ENCODE measurements around the gene ARL8A. TPM values are rescaled to one million over a fixed set of nuclear protein-coding genes. Genes with fewer than 3 reads are reported as not detected.

ARL8A gene
- total RNA-seq, 2 experiments from 2014 or later, result 25.1 to 44.6 TPM

DNA sequence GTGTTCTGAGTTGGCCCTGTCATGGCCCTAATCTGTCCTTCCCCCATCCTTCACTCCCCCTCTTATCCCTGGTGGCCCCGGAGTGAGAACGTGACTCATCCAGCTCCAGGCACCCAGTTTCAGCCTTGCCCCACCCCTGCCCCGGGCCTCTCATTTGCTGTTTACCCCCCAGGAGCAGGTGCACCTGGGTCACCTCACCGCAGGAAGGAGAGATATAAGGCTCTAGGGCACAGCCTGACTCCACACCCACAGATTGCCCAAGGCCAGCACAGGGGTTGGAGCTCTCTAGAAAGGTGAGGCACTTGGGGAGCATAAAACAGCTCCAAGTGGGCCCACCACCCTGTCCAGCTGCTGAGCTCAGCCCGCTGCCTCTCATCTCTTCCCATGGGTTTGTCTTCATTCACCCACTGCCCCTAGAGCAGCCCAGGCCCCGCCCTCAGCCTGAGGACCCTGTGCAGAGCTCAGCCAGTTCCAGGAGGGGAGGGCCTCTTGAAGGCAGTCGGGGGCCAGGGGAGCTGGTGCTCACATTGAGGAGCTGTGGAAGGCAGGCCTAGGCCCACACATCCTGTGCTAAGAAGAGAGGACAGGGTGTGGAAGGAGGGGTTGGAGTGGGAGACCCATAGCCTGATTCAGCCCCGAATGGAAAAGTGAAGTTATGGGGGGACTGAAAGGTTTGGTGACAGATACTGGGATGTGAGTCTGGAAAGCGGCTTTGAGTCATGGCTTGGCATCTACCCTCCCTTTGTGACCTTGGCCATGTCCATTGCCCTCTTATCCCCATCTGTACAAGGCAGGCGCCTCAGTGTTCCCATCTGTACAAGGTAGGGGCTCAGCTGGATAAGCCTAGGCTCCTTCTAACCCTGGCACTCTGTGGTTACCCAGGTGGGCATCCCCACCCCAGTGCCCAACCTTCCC is 37.9 kb downstream of the ARL8A start:
- intact Hi-C loops (cut with micrococcal nuclease; ENCODE audit: unreplicated experiment), result no loop called here
- no peaks in the 10 kb centered on the region for H3K9me2 ChIP-seq (ENCODE audit: insufficient read depth, low read length)
- H3K27ac ChIP-seq (ENCODE audit: low read depth, low read length, poor library complexity, severe bottlenecking), result no peak overlapping the region
- H3K9me3 ChIP-seq (ENCODE audit: low read length), result no peaks in the 10 kb centered on the region
- H3K79me2 ChIP-seq (ENCODE audit: insufficient read depth, low read depth, low read length), result no peaks in the 10 kb centered on the region
- no peak overlapping the region for H2AFZ ChIP-seq (ENCODE audit: low read length)
- no peak for DNase-seq (ENCODE audit: low spot score)
- no peak overlapping the region for H3K4me2 ChIP-seq (ENCODE audit: low read length)
- H3K36me3 ChIP-seq (ENCODE audit: insufficient read depth, low read length), result no peaks in the 10 kb centered on the region
- CTCF ChIA-PET (ENCODE audit: unreplicated experiment), result no interaction called here
- H3K4me3 ChIP-seq (ENCODE audit: low read depth, low read length, poor library complexity, severe bottlenecking), result no peak overlapping the region
- no TSS peak for BruUV-seq (replicated peaks)
- H4K20me1 ChIP-seq (ENCODE audit: insufficient read depth, low read length), result no peaks in the 10 kb centered on the region
- no peaks in the 10 kb centered on the region for H3K4me1 ChIP-seq (ENCODE audit: insufficient read depth, low read length, poor library complexity, severe bottlenecking)
- POLR2A ChIA-PET, result no interaction called here
- TF ChIP-seq, protein P1, sequence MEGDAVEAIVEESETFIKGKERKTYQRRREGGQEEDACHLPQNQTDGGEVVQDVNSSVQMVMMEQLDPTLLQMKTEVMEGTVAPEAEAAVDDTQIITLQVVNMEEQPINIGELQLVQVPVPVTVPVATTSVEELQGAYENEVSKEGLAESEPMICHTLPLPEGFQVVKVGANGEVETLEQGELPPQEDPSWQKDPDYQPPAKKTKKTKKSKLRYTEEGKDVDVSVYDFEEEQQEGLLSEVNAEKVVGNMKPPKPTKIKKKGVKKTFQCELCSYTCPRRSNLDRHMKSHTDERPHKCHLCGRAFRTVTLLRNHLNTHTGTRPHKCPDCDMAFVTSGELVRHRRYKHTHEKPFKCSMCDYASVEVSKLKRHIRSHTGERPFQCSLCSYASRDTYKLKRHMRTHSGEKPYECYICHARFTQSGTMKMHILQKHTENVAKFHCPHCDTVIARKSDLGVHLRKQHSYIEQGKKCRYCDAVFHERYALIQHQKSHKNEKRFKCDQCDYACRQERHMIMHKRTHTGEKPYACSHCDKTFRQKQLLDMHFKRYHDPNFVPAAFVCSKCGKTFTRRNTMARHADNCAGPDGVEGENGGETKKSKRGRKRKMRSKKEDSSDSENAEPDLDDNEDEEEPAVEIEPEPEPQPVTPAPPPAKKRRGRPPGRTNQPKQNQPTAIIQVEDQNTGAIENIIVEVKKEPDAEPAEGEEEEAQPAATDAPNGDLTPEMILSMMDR (conservative IDR thresholded peaks at IDR 0.05; ENCODE audit: low read length), result no peak
- TF ChIP-seq EZH2phosphoT487 (IDR thresholded peaks at IDR 0.05; ENCODE audit: borderline replicate concordance, low read depth, low read length), result no peak

DNA sequence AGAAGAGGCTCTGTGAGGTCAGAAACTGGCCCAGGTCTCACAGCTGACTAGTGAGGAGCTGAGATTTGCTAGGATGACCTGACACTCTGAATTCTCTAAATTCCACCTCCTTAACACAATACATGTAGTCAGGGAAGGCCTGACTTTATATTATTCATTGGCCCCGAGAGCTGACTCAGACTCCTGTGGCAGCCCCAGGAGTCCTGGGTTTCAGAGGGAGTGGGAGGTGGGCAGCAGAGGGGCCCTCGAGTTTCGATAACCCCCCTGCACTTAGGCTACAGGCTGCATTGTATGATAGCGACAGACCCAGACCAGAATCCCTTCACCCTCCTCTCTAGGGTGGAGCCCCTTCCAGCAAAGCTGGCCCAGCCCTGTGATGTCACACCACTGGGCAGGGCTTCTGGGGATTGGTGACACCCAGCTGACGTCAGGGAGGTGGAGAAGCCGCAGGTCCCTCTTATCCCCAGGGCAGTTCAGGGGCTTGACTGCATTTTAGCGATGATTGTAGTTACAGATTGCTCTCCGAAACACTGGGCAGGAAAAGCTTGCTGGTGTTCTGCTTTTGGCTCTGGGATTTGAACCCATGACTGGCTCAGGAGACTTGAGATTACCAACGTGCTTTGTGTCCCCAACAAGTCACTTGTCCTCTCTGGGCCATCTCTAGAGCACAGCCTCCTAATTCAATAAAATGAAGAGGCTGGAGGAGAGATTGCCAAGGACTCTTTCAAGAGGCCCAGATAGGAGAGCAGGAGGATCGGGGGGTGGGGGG is 38.8 kb downstream of the ARL8A start:
- CTCF ChIA-PET (ENCODE audit: unreplicated experiment), result interaction anchor here (0.6 kb wide), 1 partner anchor 178 kb away, joined by 5 read pairs; no protein-coding TSS in a partner anchor
- TF ChIP-seq, protein P1 (conservative IDR thresholded peaks at IDR 0.05; ENCODE audit: low read length), result no peak
- TF ChIP-seq EZH2phosphoT487 (IDR thresholded peaks at IDR 0.05; ENCODE audit: borderline replicate concordance, low read depth, low read length), result no peak
- H3K4me3 ChIP-seq (ENCODE audit: low read depth, low read length, poor library complexity, severe bottlenecking), result no peak overlapping the region
- H2AFZ ChIP-seq (ENCODE audit: low read length), result no peak overlapping the region
- BruUV-seq (replicated peaks), result no TSS peak
- H3K79me2 ChIP-seq (ENCODE audit: insufficient read depth, low read depth, low read length), result no peaks in the 10 kb centered on the region
- DNase-seq (ENCODE audit: low spot score), result no peak
- no peaks in the 10 kb centered on the region for H3K9me3 ChIP-seq (ENCODE audit: low read length)
- POLR2A ChIA-PET, result no interaction called here
- no peaks in the 10 kb centered on the region for H3K36me3 ChIP-seq (ENCODE audit: insufficient read depth, low read length)
- H3K4me1 ChIP-seq (ENCODE audit: insufficient read depth, low read length, poor library complexity, severe bottlenecking), result no peaks in the 10 kb centered on the region
- no peak overlapping the region for H3K4me2 ChIP-seq (ENCODE audit: low read length)
- no peaks in the 10 kb centered on the region for H3K9me2 ChIP-seq (ENCODE audit: insufficient read depth, low read length)
- H4K20me1 ChIP-seq (ENCODE audit: insufficient read depth, low read length), result no peaks in the 10 kb centered on the region
- intact Hi-C loops (cut with micrococcal nuclease; ENCODE audit: unreplicated experiment), result no loop called here
- H3K27ac ChIP-seq (ENCODE audit: low read depth, low read length, poor library complexity, severe bottlenecking), result no peak overlapping the region
